GM18951 (cell line): ENCODE results near the gene FTO.

Experiments
- POLR2A ChIP-seq: IDR thresholded peaks from 4 replicates; pipeline ENCODE4 v1.6.1; 2011; ENCODE audit warnings: mild to moderate bottlenecking; ENCODE audit not compliant: insufficient read length, insufficient read depth; ENCODE audit errors: extremely low read depth
- in situ Hi-C: fragments of 300-500 bp; cut with MboI; formaldehyde crosslinking; loops from one replicate; pipeline ENCODE4 v1.12.0; 2022; ENCODE audit warnings: low sequenced_read_pairs, mixed read lengths, inconsistent platforms; ENCODE audit not compliant: unreplicated experiment

The FTO gene

GRCh38 chr16:54152362-54153239, 448.6 kb downstream of the FTO start:
- in situ Hi-C loops: no loop called here
- TF ChIP-seq POLR2A: no peak

GRCh38 chr16:54153240-54153934, 449.4 kb downstream of the FTO start:
- in situ Hi-C loops: no loop called here
- no peak for TF ChIP-seq POLR2A

- in situ Hi-C loops: no loop called here
- no peak for TF ChIP-seq POLR2A
These were observed 452.4 kb downstream of the FTO start for GRCh38 chr16:54156349-54156748.

GRCh38 chr16:54158986-54159385, 455.0 kb downstream of the FTO start:
- no peak for TF ChIP-seq POLR2A
- in situ Hi-C loops: no loop called here

GRCh38 chr16:54159490-54160080, 455.6 kb downstream of the FTO start:
- TF ChIP-seq POLR2A: no peak
- in situ Hi-C loops: no loop called here

GRCh38 chr16:54160252-54160860, 456.4 kb downstream of the FTO start:
- TF ChIP-seq POLR2A: no peak
- in situ Hi-C loops: no loop called here

- TF ChIP-seq POLR2A: no peak
- in situ Hi-C loops: no loop called here
These were observed 457.3 kb downstream of the FTO start for GRCh38 chr16:54160939-54161897.

GRCh38 chr16:54163197-54163843, 459.4 kb downstream of the FTO start:
- no peak for TF ChIP-seq POLR2A
- in situ Hi-C loops: no loop called here

- in situ Hi-C loops: no loop called here
- TF ChIP-seq POLR2A: no peak
These were observed 460.8 kb downstream of the FTO start for GRCh38 chr16:54164789-54165173.

- in situ Hi-C loops: no loop called here
- no peak for TF ChIP-seq POLR2A
These were observed 461.4 kb downstream of the FTO start for GRCh38 chr16:54165174-54165911.
